Rectal smooth muscle tissue (tissue), 1 donor: ENCODE measurements around the gene CFAP221.

ENCODE experiments used
- H3K27ac ChIP-seq: one replicate; pipeline ENCODE4 v1.7.0; 2013; ENCODE audit warnings: low read depth, low read length, inconsistent platforms
- H3K27me3 ChIP-seq: one replicate; pipeline ENCODE4 v1.7.0; 2013; ENCODE audit warnings: low read length; ENCODE audit not compliant: control insufficient read depth, insufficient read depth
- H3K36me3 ChIP-seq: one replicate; pipeline ENCODE4 v1.7.0; 2013; ENCODE audit warnings: low read length; ENCODE audit not compliant: control insufficient read depth, insufficient read depth
- H3K4me1 ChIP-seq: one replicate; pipeline ENCODE4 v1.7.0; 2013; ENCODE audit warnings: low read length; ENCODE audit not compliant: control insufficient read depth, insufficient read depth
- H3K4me3 ChIP-seq: one replicate; pipeline ENCODE4 v1.7.0; 2013; ENCODE audit warnings: low read length
- H3K9ac ChIP-seq: one replicate; pipeline ENCODE4 v1.7.0; 2013; ENCODE audit warnings: low read length

The CFAP221 gene

GRCh38 chr2:119692954-119693353 is 148.7 kb downstream of the CFAP221 start:
- peaks cover under 1% of the 10 kb centered on the region for H3K27me3 ChIP-seq
- H3K27ac ChIP-seq, result no peak overlapping the region
- H3K4me3 ChIP-seq, result no peak overlapping the region
- H3K36me3 ChIP-seq, result peaks cover 7% of the 10 kb centered on the region
- H3K4me1 ChIP-seq, result no peaks in the 10 kb centered on the region
- no peak overlapping the region for H3K9ac ChIP-seq

DNA sequence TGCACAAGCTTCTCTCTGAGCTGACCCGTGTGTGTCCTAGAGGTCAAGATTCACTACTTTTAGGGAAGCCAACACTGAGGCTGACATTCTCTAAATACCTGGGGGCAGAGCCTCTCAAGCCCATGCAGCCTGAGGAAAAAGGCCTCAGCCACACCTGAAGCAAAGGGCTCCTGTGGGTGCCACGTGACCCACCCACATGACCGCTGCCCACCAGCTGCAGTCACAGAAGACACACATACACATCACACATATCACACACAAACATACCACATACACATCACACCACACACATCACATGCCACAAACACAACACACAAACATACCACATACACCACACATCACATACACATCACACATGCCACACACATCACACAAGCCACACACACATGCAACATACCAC is 149.3 kb downstream of the CFAP221 start:
- Histone ChIP-seq H3K36me3 (peaks cover 7% of the 10 kb centered on the region), H3K4me3 (no peak overlapping the region), H3K27ac (no peak overlapping the region), H3K27me3 (peaks cover 3% of the 10 kb centered on the region), H3K9ac (no peak overlapping the region), H3K4me1 (no peaks in the 10 kb centered on the region)

DNA sequence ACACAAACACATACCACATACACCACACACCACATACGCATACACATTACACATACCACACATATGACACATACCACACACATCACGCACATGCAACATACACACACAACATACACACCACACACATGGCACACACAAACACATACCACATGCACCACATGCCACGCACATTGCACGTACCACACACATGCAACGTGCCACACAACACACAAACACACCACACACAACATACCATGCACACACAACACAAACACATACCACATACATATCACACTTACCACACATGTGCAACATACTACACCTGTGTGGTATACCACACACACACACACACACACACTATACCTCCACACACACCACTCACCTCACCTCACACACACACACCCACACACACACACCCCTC is 149.7 kb downstream of the CFAP221 start:
- no peak overlapping the region for H3K9ac ChIP-seq
- H3K36me3 ChIP-seq, result peaks cover 4% of the 10 kb centered on the region
- no peak overlapping the region for H3K27ac ChIP-seq
- peaks cover 3% of the 10 kb centered on the region for H3K27me3 ChIP-seq
- no peak overlapping the region for H3K4me3 ChIP-seq
- no peaks in the 10 kb centered on the region for H3K4me1 ChIP-seq

GRCh38 chr2:119694470-119694844 is 150.2 kb downstream of the CFAP221 start:
- H3K27me3 ChIP-seq, result peaks cover 3% of the 10 kb centered on the region
- no peak overlapping the region for H3K27ac ChIP-seq
- no peaks in the 10 kb centered on the region for H3K36me3 ChIP-seq
- no peak overlapping the region for H3K9ac ChIP-seq
- no peaks in the 10 kb centered on the region for H3K4me1 ChIP-seq
- H3K4me3 ChIP-seq, result no peak overlapping the region

DNA sequence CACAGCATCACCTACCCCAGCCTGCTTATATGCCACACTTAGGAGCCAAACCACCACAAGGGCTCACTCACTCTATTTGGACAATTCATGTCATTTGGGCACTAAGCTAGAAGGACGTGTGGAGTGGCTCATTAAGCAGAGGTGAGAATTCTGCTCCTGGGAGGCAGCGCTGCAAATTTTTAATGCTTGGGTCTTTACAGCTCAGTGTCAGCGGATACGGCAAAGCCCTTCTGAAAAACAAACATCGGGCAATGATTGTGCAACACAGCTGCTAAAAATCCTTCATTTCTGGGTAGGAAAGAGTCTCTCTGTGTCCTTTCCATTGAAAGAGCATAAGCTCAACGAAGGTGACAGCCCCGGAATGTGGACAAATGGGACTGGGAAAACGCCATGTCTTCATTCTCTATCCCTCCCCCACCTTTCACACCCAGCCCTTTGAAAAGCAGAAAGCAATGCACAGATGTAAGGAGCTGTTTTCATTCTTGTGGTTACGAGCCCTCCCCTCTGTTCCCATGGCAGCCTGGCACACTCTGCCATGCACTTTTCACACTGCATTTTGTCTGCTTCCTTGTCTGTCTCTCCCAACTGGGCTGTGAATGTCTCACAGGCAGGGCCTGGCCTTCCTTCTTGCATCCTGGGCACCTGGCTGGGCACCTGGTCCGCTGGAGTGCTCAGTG is 150.7 kb downstream of the CFAP221 start:
- Histone ChIP-seq H3K9ac (no peak overlapping the region), H3K4me3 (no peak overlapping the region), H3K36me3 (no peaks in the 10 kb centered on the region), H3K4me1 (no peaks in the 10 kb centered on the region), H3K27ac (no peak overlapping the region), H3K27me3 (peaks cover 5% of the 10 kb centered on the region)

GRCh38 chr2:119696005-119696404 is 151.8 kb downstream of the CFAP221 start:
- Histone ChIP-seq H3K9ac (no peak overlapping the region), H3K27me3 (peaks cover 5% of the 10 kb centered on the region), H3K27ac (no peak overlapping the region), H3K4me3 (no peak overlapping the region), H3K4me1 (no peaks in the 10 kb centered on the region), H3K36me3 (no peaks in the 10 kb centered on the region)

DNA sequence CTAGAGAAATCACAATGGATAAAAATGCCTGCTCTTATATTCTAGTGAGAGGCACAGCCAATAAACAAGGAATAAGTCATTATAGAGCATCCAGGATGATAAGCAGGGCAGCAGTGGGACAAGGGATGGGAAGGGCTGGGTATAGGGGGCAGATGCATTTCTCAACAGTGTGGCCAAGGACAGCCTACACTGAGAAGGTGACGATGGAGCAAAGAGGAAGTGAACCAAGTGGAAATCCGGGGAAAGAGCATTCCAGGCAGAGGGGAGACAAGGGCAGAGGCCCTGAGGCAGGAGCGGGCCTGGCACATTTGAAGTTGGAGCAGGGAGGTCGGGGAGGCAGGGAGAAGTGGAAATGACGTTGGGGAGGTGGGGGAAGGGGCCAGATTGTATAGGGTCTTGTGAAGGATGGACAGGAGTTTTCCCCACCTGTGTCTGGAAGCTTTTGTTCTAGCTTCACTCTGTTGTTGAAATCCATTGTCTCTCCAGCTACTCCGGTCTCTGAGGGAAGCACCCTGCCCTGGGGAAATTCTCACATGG is 152.3 kb downstream of the CFAP221 start:
- Histone ChIP-seq H3K27ac (no peak overlapping the region), H3K27me3 (peaks cover 5% of the 10 kb centered on the region), H3K4me1 (no peaks in the 10 kb centered on the region), H3K36me3 (no peaks in the 10 kb centered on the region), H3K4me3 (no peak overlapping the region), H3K9ac (no peak overlapping the region)

GRCh38 chr2:119697290-119698020 is 153.2 kb downstream of the CFAP221 start:
- Histone ChIP-seq H3K4me3 (no peak overlapping the region), H3K4me1 (no peaks in the 10 kb centered on the region), H3K9ac (no peak overlapping the region), H3K36me3 (no peaks in the 10 kb centered on the region), H3K27me3 (peaks cover 5% of the 10 kb centered on the region), H3K27ac (no peak overlapping the region)

DNA sequence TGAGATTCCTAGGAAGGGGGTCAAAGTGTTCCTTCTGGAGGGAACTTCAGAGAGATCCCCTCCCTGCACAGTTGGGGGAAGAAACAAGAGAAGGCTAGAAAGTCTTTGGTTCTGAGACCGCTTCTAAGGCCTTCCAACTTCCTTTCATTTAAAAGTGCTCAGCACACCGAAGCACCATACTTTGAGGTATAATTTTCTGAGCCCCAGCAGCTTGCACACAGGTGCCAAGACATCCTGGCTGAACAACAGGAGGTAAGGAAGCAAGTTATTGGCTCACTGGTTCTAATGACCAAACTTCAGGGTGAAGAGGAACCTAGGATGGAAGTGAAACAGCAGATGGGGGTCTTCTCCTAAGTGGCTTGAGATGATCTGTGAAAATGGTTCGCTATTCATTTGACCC is 154.0 kb downstream of the CFAP221 start:
- Histone ChIP-seq H3K36me3 (no peaks in the 10 kb centered on the region), H3K4me3 (no peak overlapping the region), H3K9ac (no peak overlapping the region), H3K4me1 (no peaks in the 10 kb centered on the region), H3K27ac (no peak overlapping the region), H3K27me3 (peaks cover 5% of the 10 kb centered on the region)

GRCh38 chr2:119699016-119699606 is 154.9 kb downstream of the CFAP221 start:
- no peak overlapping the region for H3K9ac ChIP-seq
- no peaks in the 10 kb centered on the region for H3K4me1 ChIP-seq
- H3K27me3 ChIP-seq, result peaks cover 5% of the 10 kb centered on the region
- H3K27ac ChIP-seq, result no peak overlapping the region
- H3K4me3 ChIP-seq, result no peak overlapping the region
- H3K36me3 ChIP-seq, result no peaks in the 10 kb centered on the region

DNA sequence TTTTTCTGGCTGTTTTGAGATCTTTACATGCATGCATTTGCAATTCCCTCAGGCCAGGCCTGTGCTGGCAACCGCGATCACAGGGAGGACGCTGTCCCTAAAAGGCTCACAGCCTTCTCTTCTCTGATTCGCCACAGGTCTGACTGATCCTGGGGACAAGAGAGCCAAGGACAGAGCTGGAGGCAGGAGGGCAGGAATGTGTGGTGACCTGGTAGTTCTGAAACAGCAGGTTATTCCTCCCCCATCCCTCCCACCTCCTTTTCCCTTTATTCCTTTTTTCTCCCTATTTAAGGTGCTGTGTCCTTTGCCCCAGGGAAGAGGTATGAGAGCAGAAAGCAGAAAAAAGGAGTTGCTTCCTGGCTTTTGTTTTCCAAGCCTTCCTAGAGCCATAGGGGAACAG is 156.6 kb downstream of the CFAP221 start:
- no peak overlapping the region for H3K27ac ChIP-seq
- no peak overlapping the region for H3K4me3 ChIP-seq
- no peaks in the 10 kb centered on the region for H3K4me1 ChIP-seq
- H3K27me3 ChIP-seq, result peaks cover 5% of the 10 kb centered on the region
- no peak overlapping the region for H3K9ac ChIP-seq
- no peaks in the 10 kb centered on the region for H3K36me3 ChIP-seq

GRCh38 chr2:119701352-119701751 is 157.1 kb downstream of the CFAP221 start:
- H3K4me1 ChIP-seq, result no peaks in the 10 kb centered on the region
- peaks cover 5% of the 10 kb centered on the region for H3K27me3 ChIP-seq
- H3K4me3 ChIP-seq, result no peak overlapping the region
- H3K27ac ChIP-seq, result no peak overlapping the region
- H3K36me3 ChIP-seq, result no peaks in the 10 kb centered on the region
- no peak overlapping the region for H3K9ac ChIP-seq
